Hepatocyte (in vitro differentiated cells): Measurements from ENCODE around the gene TLK2. TPM values are rescaled to one million over a fixed set of nuclear protein-coding genes. Genes with fewer than 3 reads are reported as not detected.
"Not testable (repeated sequence)": the region's sequence is repeated elsewhere in the genome, so short reads cannot be mapped to it uniquely, and the experiment has no call there.

ENCODE experiments used
- DNase-seq: peaks from one replicate; pipeline ENCODE4 v3.0.0-alpha.2; 2016; ENCODE audit warnings: low spot score
- H2AFZ ChIP-seq: fragments of 200-600 bp; sonication (generic); 2 replicates; pipeline ENCODE4 v1.6.0; 2016; ENCODE audit warnings: antibody characterized with exemption, mild to moderate bottlenecking
- H3K27ac ChIP-seq: fragments of 200-600 bp; sonication (generic); 2 replicates; pipeline ENCODE4 v1.5.1; 2016; ENCODE audit warnings: mild to moderate bottlenecking
- H3K27me3 ChIP-seq: fragments of 200-600 bp; sonication (generic); 2 replicates; pipeline ENCODE4 v1.6.1; 2016
- H3K36me3 ChIP-seq: fragments of 200-600 bp; sonication (generic); replicated peaks from 2 replicates; pipeline ENCODE4 v1.5.1; 2016; ENCODE audit warnings: low read depth; ENCODE audit not compliant: insufficient read depth
- H3K4me1 ChIP-seq: fragments of 200-600 bp; sonication (generic); 2 replicates; pipeline ENCODE4 v1.5.1; 2016; ENCODE audit warnings: mild to moderate bottlenecking, moderate library complexity; ENCODE audit not compliant: insufficient read depth
- H3K4me2 ChIP-seq: fragments of 200-600 bp; sonication (generic); 2 replicates; pipeline ENCODE4 v1.6.0; 2016
- H3K4me3 ChIP-seq: fragments of 200-600 bp; sonication (generic); 2 replicates; pipeline ENCODE4 v1.5.1; 2016; ENCODE audit warnings: mild to moderate bottlenecking
- H3K79me2 ChIP-seq: fragments of 200-600 bp; sonication (generic); 2 replicates; pipeline ENCODE4 v1.6.0; 2017; ENCODE audit warnings: mild to moderate bottlenecking
- H3K9me2 ChIP-seq: fragments of 200-600 bp; sonication (generic); replicated peaks from 2 replicates; pipeline ENCODE4 v1.6.0; 2017; ENCODE audit warnings: mild to moderate bottlenecking; ENCODE audit not compliant: insufficient read depth
- H3K9me3 ChIP-seq: fragments of 200-600 bp; sonication (generic); 2 replicates; pipeline ENCODE4 v1.5.1; 2016; ENCODE audit warnings: low read depth, mild to moderate bottlenecking
- H4K20me1 ChIP-seq: fragments of 200-600 bp; sonication (generic); 2 replicates; pipeline ENCODE4 v1.6.0; 2016; ENCODE audit warnings: mild to moderate bottlenecking; ENCODE audit not compliant: insufficient read depth, poor library complexity, severe bottlenecking
- CTCF ChIP-seq: fragments of 200-600 bp; sonication (generic); IDR thresholded peaks from 2 replicates; pipeline ENCODE4 v1.5.1; 2016; ENCODE audit warnings: antibody characterized with exemption, mild to moderate bottlenecking; ENCODE audit not compliant: poor library complexity
- EZH2 ChIP-seq: fragments of 200-600 bp; sonication (generic); IDR thresholded peaks from 2 replicates; pipeline ENCODE4 v1.6.1; 2016; ENCODE audit warnings: antibody characterized with exemption, mild to moderate bottlenecking, borderline replicate concordance
- EZH2phosphoT487 ChIP-seq: fragments of 200-600 bp; sonication (generic); IDR thresholded peaks from one replicate; pipeline ENCODE4 v1.6.1; 2018; ENCODE audit warnings: antibody characterized with exemption, mild to moderate bottlenecking, low read depth, moderate library complexity; ENCODE audit not compliant: unreplicated experiment, severe bottlenecking
- WGBS: methylation state at CpG from one replicate; pipeline ENCODE4 v1.1.6; 2016; ENCODE audit warnings: low lambda C conversion rate; ENCODE audit errors: missing lambda C conversion rate; 5-methylcytosine and 5-hydroxymethylcytosine counted together
- polyA plus RNA-seq: library from polyadenylated mRNA; unstranded; fragments of >200 nt; fragmentation: Nextera tagmentation; extraction: Ambion mirVana; gene quantifications from 2 replicates; pipeline ENCODE4 v1.2.1, GENCODE V29; 2016
- total RNA-seq: library from RNA; depleted of rRNA; stranded (reverse); fragments of >200 nt; gene quantifications from 2 replicates; pipeline ENCODE4 v1.2.3, GENCODE V29; 2014

Gene TLK2
- total and polyA plus RNA-seq, 2 experiments from 2014 or later: 19.4 to 44.7 TPM

- no peak for DNase-seq
- Histone ChIP-seq H4K20me1 (no peaks in the 10 kb centered on the region), H3K79me2 (peaks cover 6% of the 10 kb centered on the region), H3K4me2 (no peak overlapping the region), H3K27ac (no peak overlapping the region), H3K36me3 (no peaks in the 10 kb centered on the region), H3K9me3 (no peaks in the 10 kb centered on the region), H3K9me2 (no peaks in the 10 kb centered on the region), H3K4me3 (no peak overlapping the region), H3K27me3 (no peaks in the 10 kb centered on the region), H2AFZ (no peak overlapping the region), H3K4me1 (no peaks in the 10 kb centered on the region)
- TF ChIP-seq CTCF: no peak
- WGBS: 97% methylated on average over 7 of the region's 7 CpGs
Measured at GRCh38 chr17:62605588-62605987, 127.0 kb downstream of the TLK2 start.

DNA sequence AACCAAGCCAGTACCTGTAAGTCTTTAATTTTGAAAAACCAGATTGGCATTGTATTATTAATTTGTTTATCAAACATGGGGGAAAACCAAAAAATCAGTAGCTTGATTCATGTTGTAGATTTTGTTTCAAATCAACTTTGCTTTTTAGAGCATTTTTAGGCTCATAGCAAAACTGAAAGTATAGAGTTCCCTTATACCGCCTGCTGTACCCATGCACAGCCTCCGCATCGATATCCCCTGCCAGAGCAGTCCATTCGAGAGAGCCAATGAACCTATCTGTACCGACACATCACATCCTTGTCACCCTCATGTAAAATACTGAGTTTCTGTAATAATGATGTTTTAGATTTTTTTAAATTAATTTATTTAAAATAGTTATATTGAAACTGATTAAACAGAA is 132.7 kb downstream of the TLK2 start:
- H4K20me1 ChIP-seq: no peaks in the 10 kb centered on the region
- no peak overlapping the region for H3K4me3 ChIP-seq
- H3K9me2 ChIP-seq: no peaks in the 10 kb centered on the region
- H3K36me3 ChIP-seq: no peaks in the 10 kb centered on the region
- TF ChIP-seq EZH2: no peak
- TF ChIP-seq EZH2phosphoT487: no peak
- no peak for TF ChIP-seq CTCF
- WGBS: 99% methylated on average over 5 of the region's 5 CpGs
- H3K27me3 ChIP-seq: no peaks in the 10 kb centered on the region
- H3K27ac ChIP-seq: no peak overlapping the region
- no peaks in the 10 kb centered on the region for H3K79me2 ChIP-seq
- H3K4me2 ChIP-seq: no peak overlapping the region
- H3K4me1 ChIP-seq: no peaks in the 10 kb centered on the region
- no peak overlapping the region for H2AFZ ChIP-seq
- no peak for DNase-seq
- no peaks in the 10 kb centered on the region for H3K9me3 ChIP-seq

GRCh38 chr17:62611728-62612127 is 133.1 kb downstream of the TLK2 start:
- Histone ChIP-seq H3K9me3 (no peaks in the 10 kb centered on the region), H3K27ac (no peak overlapping the region), H3K9me2 (no peaks in the 10 kb centered on the region), H3K79me2 (no peaks in the 10 kb centered on the region), H4K20me1 (no peaks in the 10 kb centered on the region), H3K36me3 (no peaks in the 10 kb centered on the region), H3K4me3 (no peak overlapping the region), H3K27me3 (no peaks in the 10 kb centered on the region), H2AFZ (no peak overlapping the region), H3K4me2 (no peak overlapping the region), H3K4me1 (no peaks in the 10 kb centered on the region)
- 91% methylated on average over 8 of the region's 8 CpGs for WGBS
- TF ChIP-seq EZH2: no peak
- no peak for DNase-seq

DNA sequence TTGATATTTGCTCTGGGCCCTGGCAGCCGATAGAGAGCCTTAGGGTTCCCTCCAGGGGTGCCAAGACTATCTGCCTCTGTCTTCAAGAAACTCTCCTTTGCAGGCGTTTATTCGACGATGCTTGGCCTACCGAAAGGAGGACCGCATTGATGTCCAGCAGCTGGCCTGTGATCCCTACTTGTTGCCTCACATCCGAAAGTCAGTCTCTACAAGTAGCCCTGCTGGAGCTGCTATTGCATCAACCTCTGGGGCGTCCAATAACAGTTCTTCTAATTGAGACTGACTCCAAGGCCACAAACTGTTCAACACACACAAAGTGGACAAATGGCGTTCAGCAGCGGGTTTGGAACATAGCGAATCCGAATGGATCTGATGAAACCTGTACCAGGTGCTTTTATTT is 133.7 kb downstream of the TLK2 start:
- not testable (repeated sequence) for H4K20me1 ChIP-seq, H3K9me3 ChIP-seq, H3K4me1 ChIP-seq, H3K9me2 ChIP-seq, H3K4me3 ChIP-seq, H3K27ac ChIP-seq, DNase-seq, H3K79me2 ChIP-seq, H3K4me2 ChIP-seq, H3K27me3 ChIP-seq, H2AFZ ChIP-seq, H3K36me3 ChIP-seq
- 94% methylated on average over 12 of the region's 12 CpGs for WGBS

DNA sequence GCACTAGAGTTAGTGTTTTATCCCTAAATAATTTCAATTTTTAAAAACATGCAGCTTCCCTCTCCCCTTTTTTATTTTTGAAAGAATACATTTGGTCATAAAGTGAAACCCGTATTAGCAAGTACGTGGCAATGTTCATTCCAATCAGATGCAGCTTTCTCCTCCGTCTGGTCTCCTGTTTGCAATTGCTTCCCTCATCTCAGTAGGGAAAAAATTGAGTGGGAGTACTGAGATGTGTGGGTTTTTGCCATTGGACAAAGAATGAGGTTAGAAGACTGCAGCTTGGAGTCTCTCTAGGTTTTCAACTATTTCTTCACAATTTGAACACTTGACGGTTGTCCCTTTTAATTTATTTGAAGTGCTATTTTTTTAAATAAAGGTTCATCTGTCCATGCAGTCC is 134.5 kb downstream of the TLK2 start:
- not testable (repeated sequence) for H3K9me2 ChIP-seq, H3K4me3 ChIP-seq, H3K79me2 ChIP-seq, H3K4me1 ChIP-seq, H3K36me3 ChIP-seq, DNase-seq, H4K20me1 ChIP-seq, H3K4me2 ChIP-seq, H3K27me3 ChIP-seq, H3K27ac ChIP-seq, H2AFZ ChIP-seq, H3K9me3 ChIP-seq
- 90% methylated on average over 4 of the region's 4 CpGs for WGBS
